Type B pancreatic cell (in vitro differentiated cells): ENCODE measurements around the gene RPS6KA5. TPM values are rescaled to one million over a fixed set of nuclear protein-coding genes. Genes with fewer than 3 reads are reported as not detected.
"Not testable (repeated sequence)": the region's sequence is repeated elsewhere in the genome, so short reads cannot be mapped to it uniquely, and the experiment has no call there.

Experiments
- DNase-seq: peaks from one replicate; pipeline ENCODE4 v3.0.0; 2021; ENCODE audit warnings: mixed read lengths; ENCODE audit not compliant: unreplicated experiment; ENCODE audit errors: extremely low spot score
- H3K27ac Mint-ChIP-seq: 2 replicates; pipeline ENCODE4 v1.8.0; 2021; ENCODE audit warnings: mild to moderate bottlenecking, mixed read lengths
- H3K27me3 Mint-ChIP-seq: 2 replicates; pipeline ENCODE4 v1.8.0; 2021; ENCODE audit warnings: mixed read lengths
- H3K36me3 Mint-ChIP-seq: 2 replicates; pipeline ENCODE4 v1.8.0; 2021; ENCODE audit warnings: mixed read lengths
- H3K4me1 Mint-ChIP-seq: one replicate; pipeline ENCODE4 v1.8.0; 2021; ENCODE audit warnings: mixed read lengths; ENCODE audit not compliant: unreplicated experiment
- H3K4me3 Mint-ChIP-seq: 2 replicates; pipeline ENCODE4 v1.8.0; 2021; ENCODE audit warnings: mild to moderate bottlenecking, mixed read lengths
- H3K9me3 Mint-ChIP-seq: 2 replicates; pipeline ENCODE4 v1.8.0; 2021; ENCODE audit warnings: mixed read lengths
- total RNA-seq: library from RNA; stranded (reverse); gene quantifications from 2 replicates; pipeline ENCODE4 v1.2.1, GENCODE V29; 2021; ENCODE audit warnings: low replicate concordance
- TF ChIP-seq, protein P1 (sequence below): fragments of 200-600 bp; sonication (generic); conservative IDR thresholded peaks from 2 replicates; pipeline ENCODE4 v1.5.0; 2021; ENCODE audit warnings: antibody characterized with exemption, mild to moderate bottlenecking

Gene RPS6KA5
- total RNA-seq, 1 donor from 2014 or later: 7.4 TPM

DNA sequence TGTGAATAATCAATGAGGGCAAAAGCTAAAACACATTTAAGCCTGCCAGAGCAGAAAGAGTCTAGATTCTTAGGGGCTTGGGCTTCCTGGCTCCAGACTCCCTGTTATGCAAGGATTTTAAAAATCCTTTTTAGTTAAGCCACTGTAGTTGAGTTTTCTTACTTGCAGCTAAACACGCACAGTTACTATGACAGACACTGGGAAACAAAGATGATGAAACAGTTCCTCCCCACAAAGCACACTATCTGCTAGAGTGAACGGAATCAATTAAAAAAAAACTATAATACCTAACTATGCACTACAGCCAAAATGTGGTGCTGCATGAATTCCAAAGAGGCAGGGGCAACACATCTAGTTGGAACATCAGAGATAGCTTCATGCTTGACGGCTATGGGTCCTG lies 28.2 kb downstream of the RPS6KA5 start:
- TF ChIP-seq, protein P1, sequence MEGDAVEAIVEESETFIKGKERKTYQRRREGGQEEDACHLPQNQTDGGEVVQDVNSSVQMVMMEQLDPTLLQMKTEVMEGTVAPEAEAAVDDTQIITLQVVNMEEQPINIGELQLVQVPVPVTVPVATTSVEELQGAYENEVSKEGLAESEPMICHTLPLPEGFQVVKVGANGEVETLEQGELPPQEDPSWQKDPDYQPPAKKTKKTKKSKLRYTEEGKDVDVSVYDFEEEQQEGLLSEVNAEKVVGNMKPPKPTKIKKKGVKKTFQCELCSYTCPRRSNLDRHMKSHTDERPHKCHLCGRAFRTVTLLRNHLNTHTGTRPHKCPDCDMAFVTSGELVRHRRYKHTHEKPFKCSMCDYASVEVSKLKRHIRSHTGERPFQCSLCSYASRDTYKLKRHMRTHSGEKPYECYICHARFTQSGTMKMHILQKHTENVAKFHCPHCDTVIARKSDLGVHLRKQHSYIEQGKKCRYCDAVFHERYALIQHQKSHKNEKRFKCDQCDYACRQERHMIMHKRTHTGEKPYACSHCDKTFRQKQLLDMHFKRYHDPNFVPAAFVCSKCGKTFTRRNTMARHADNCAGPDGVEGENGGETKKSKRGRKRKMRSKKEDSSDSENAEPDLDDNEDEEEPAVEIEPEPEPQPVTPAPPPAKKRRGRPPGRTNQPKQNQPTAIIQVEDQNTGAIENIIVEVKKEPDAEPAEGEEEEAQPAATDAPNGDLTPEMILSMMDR: no peak
- H3K4me1 Mint-ChIP-seq: peaks cover 14% of the 10 kb centered on the region
- no peaks in the 10 kb centered on the region for H3K27me3 Mint-ChIP-seq
- H3K4me3 Mint-ChIP-seq: no peak overlapping the region
- H3K27ac Mint-ChIP-seq: no peak overlapping the region
- H3K36me3 Mint-ChIP-seq: no peaks in the 10 kb centered on the region
- no peak for DNase-seq
- H3K9me3 Mint-ChIP-seq: no peaks in the 10 kb centered on the region

DNA sequence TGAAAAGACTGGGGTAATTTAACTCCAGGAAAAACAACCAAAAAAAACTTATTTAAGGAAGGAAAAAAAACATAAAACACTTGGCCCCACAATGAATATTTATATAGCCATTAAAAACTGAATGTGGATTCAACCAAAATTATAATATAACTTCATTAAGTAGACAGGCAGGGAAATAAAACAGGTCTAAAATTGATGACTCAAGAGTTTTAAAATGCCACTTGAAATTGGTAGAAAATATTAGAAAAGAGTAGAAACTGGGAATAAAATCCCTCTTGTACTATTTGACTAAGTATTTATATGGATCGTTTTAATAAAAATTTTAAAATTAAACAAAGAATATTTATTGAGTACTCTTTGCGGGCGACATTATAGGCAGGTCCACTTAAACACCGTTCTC lies 28.8 kb downstream of the RPS6KA5 start:
- no peaks in the 10 kb centered on the region for H3K27me3 Mint-ChIP-seq
- no peaks in the 10 kb centered on the region for H3K36me3 Mint-ChIP-seq
- no peak overlapping the region for H3K27ac Mint-ChIP-seq

DNA sequence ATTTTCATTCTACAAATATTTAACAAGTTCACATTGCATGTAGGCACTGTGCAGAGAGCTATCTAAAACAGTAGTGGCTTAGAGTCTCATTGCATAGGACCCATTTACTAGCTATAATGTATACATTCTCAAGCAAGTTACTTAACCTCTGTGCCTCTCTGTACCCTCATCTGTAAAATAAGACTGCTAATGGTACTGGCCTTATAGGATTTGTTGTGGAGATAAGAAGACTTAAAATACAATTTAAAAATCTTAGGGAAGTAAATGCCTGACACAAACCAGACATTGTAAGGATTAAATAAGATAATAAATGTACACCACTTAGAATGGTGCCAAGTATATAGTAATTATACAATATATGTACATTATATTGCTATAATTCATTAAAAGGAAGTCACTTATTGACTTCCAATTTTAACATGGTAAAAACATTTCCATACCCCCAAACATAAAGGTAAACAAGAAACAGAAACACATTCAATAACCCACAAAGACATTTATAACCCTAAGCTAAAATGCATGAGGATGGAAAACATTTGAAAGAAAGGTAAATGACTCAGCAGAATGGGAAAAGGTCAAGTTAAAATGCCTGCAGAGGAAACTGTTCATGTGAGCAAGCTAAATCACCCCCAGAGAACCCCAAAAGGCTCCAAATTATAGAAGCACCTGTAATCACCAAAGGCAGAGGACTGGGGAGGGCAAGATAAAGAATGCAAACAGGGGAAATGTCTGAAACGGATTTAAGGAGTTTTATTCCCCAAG lies 30.8 kb downstream of the RPS6KA5 start:
- Mint-ChIP-seq H3K27ac (no peak overlapping the region), H3K4me3 (no peak overlapping the region), H3K36me3 (no peaks in the 10 kb centered on the region), H3K4me1 (peaks cover 9% of the 10 kb centered on the region), H3K9me3 (no peaks in the 10 kb centered on the region), H3K27me3 (no peaks in the 10 kb centered on the region)
- TF ChIP-seq, protein P1: no peak
- no peak for DNase-seq

More for the DNA sequence above, 28.8 kb downstream of the RPS6KA5 start:
- DNase-seq: no peak
- TF ChIP-seq, protein P1: no peak
- H3K4me3 Mint-ChIP-seq: no peak overlapping the region
- H3K4me1 Mint-ChIP-seq: peaks cover 14% of the 10 kb centered on the region
- no peaks in the 10 kb centered on the region for H3K9me3 Mint-ChIP-seq

DNA sequence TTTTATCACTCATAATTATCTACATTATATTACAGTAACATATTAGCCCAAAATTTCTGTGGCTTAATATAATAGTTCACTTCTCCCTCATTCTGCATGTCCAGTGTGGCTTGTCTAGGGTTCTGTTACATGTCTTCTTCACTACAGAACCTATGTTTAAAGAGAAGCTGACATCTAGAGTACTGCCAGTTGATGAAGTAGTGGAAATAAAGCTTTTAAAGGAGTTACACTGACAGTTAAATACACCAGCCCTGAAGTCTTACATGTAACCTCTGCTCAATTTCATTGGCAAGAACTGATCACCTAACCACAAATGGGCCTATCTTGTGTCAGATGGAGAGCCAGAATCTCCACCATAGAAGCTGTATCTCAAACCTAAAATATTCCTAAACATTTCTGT lies 32.9 kb downstream of the RPS6KA5 start:
- Mint-ChIP-seq H3K27ac (no peak overlapping the region), H3K9me3 (no peaks in the 10 kb centered on the region), H3K27me3 (no peaks in the 10 kb centered on the region), H3K4me3 (no peak overlapping the region), H3K4me1 (peaks cover 9% of the 10 kb centered on the region), H3K36me3 (no peaks in the 10 kb centered on the region)
- TF ChIP-seq, protein P1: no peak
- DNase-seq: no peak

DNA sequence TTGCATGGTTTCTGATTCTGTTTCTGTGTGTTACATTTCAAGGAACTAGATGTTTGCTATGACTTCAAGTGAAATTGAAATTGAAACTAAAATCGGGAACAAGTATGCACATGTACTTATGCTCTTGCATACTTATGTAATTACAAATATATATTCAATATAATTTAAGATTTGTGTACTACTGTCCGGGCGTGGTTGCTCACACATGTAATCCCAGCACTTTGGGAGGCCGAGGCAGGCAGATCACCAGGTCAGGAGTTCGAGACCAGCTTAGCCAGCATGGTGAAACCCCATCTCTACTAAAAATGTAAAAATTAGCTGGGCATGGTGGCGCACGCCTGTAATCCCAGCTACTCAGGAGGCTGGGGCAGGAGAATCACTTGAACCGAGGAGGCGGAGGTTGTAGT lies 37.8 kb downstream of the RPS6KA5 start:
- not testable (repeated sequence) for DNase-seq, H3K9me3 Mint-ChIP-seq, H3K4me1 Mint-ChIP-seq, H3K27ac Mint-ChIP-seq, H3K27me3 Mint-ChIP-seq, H3K4me3 Mint-ChIP-seq, H3K36me3 Mint-ChIP-seq

DNA sequence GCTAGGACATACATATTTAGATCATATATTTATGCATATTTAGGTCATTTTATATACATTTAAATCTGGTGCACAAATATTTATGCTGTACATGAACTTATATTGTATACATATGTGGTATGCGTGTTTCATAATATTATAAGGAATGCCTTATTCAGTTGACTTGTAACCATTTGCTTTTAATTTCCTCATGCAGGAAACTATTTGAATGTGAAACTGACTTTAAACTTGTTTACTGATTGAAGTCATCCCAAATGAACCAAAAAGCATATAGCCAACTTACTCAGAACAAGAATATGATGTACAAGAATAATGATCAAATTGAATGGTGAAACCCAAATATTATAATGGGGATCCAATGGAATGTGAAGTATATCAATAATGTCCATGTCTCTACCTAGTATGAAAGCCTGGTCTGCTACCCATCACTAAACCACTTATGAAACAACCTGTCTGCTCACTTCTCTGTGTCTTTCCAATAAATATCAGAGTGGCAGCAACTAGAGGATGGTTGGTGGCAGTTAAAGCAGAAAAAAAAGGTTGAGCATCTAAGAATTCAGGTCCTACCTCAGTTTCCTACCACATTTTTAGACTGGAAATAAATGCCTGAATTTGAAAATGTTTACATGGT lies 38.3 kb downstream of the RPS6KA5 start:
- peak overlapping the region; percentile 37 for H3K27ac Mint-ChIP-seq
- H3K27me3 Mint-ChIP-seq: no peaks in the 10 kb centered on the region
- no peak for DNase-seq
- no peaks in the 10 kb centered on the region for H3K36me3 Mint-ChIP-seq
- TF ChIP-seq, protein P1: no peak
- no peak overlapping the region for H3K4me3 Mint-ChIP-seq
- no peaks in the 10 kb centered on the region for H3K4me1 Mint-ChIP-seq
- H3K9me3 Mint-ChIP-seq: no peaks in the 10 kb centered on the region
